GM12891 (cell line): ENCODE measurements around the gene GOLPH3L.
A peak's percentile ranks its signal among the peaks of the same experiment; 100 is the strongest.

Source experiments
- POLR2A ChIP-seq: IDR thresholded peaks from 2 replicates; pipeline ENCODE4 v1.6.1; 2011; ENCODE audit warnings: low read depth, low read length, control low read depth
- POLR2AphosphoS5 ChIP-seq: IDR thresholded peaks from 2 replicates; pipeline ENCODE4 v1.6.1; 2011; ENCODE audit warnings: low read depth, low read length, control low read depth
- POU2F2 ChIP-seq: IDR thresholded peaks from 2 replicates; pipeline ENCODE4 v1.6.1; 2011; ENCODE audit warnings: low read depth, mild to moderate bottlenecking, control low read depth, low read length, moderate library complexity
- SPI1 ChIP-seq: IDR thresholded peaks from 2 replicates; pipeline ENCODE4 v1.6.1; 2011; ENCODE audit warnings: low read depth, low read length, control low read depth
- TAF1 ChIP-seq: IDR thresholded peaks from 2 replicates; pipeline ENCODE4 v1.6.1; 2011; ENCODE audit warnings: low read depth, low read length, control low read depth

- TF ChIP-seq POLR2AphosphoS5: no peak
- no peak for TF ChIP-seq POLR2A
- no peak for TF ChIP-seq SPI1
- no peak for TF ChIP-seq TAF1
- peak; percentile 94 for TF ChIP-seq POU2F2
These were observed 11.6 kb upstream of the GOLPH3L start for GRCh38 chr1:150708595-150708994.
